Mesothelial cell of epicardium (in vitro differentiated cells): ENCODE data around the gene FNDC10. TPM values are rescaled to one million over a fixed set of nuclear protein-coding genes. Genes with fewer than 3 reads are reported as not detected.

Experiments
- DNase-seq, 2 experiments: peaks; one replicate each; pipeline ENCODE4 v3.0.0; 2021; ENCODE audit warnings: low spot score in 2 of 2; ENCODE audit not compliant: unreplicated experiment in 2 of 2
- H3K27ac Mint-ChIP-seq: 2 replicates; pipeline ENCODE4 v1.8.0; 2021; ENCODE audit warnings: mixed read lengths
- H3K27me3 Mint-ChIP-seq: 2 replicates; pipeline ENCODE4 v1.8.0; 2021; ENCODE audit warnings: low read depth, mixed read lengths
- H3K36me3 Mint-ChIP-seq: 2 replicates; pipeline ENCODE4 v1.8.0; 2021; ENCODE audit warnings: mixed read lengths
- H3K4me1 Mint-ChIP-seq: 2 replicates; pipeline ENCODE4 v1.8.0; 2021; ENCODE audit warnings: mixed read lengths
- H3K4me3 Mint-ChIP-seq: 2 replicates; pipeline ENCODE4 v1.8.0; 2021; ENCODE audit warnings: mild to moderate bottlenecking, moderate library complexity, mixed read lengths
- H3K9me3 Mint-ChIP-seq: 2 replicates; pipeline ENCODE4 v1.8.0; 2021; ENCODE audit warnings: mixed read lengths
- total RNA-seq: library from RNA; stranded (reverse); gene quantifications from 3 replicates; pipeline ENCODE4 v1.2.1, GENCODE V29; 2021
- TF ChIP-seq, protein P1 (sequence below): fragments of 200-600 bp; sonication (generic); IDR thresholded peaks from one replicate; pipeline ENCODE4 v1.5.0; 2021; ENCODE audit warnings: antibody characterized with exemption; ENCODE audit not compliant: unreplicated experiment

FNDC10 gene
- total RNA-seq, 1 donor from 2014 or later, result 5.4 TPM

GRCh38 chr1:1627829-1628753, 28.2 kb upstream of the FNDC10 start:
- Mint-ChIP-seq H3K9me3 (no peaks in the 10 kb centered on the region), H3K36me3 (no peaks in the 10 kb centered on the region), H3K4me1 (peaks cover 7% of the 10 kb centered on the region), H3K27ac (no peak overlapping the region), H3K4me3 (no peak overlapping the region), H3K27me3 (peaks cover 9% of the 10 kb centered on the region)
- TF ChIP-seq, protein P1, sequence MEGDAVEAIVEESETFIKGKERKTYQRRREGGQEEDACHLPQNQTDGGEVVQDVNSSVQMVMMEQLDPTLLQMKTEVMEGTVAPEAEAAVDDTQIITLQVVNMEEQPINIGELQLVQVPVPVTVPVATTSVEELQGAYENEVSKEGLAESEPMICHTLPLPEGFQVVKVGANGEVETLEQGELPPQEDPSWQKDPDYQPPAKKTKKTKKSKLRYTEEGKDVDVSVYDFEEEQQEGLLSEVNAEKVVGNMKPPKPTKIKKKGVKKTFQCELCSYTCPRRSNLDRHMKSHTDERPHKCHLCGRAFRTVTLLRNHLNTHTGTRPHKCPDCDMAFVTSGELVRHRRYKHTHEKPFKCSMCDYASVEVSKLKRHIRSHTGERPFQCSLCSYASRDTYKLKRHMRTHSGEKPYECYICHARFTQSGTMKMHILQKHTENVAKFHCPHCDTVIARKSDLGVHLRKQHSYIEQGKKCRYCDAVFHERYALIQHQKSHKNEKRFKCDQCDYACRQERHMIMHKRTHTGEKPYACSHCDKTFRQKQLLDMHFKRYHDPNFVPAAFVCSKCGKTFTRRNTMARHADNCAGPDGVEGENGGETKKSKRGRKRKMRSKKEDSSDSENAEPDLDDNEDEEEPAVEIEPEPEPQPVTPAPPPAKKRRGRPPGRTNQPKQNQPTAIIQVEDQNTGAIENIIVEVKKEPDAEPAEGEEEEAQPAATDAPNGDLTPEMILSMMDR, result no peak
- no peak for DNase-seq

- Mint-ChIP-seq H3K9me3 (no peaks in the 10 kb centered on the region), H3K4me1 (peaks cover 7% of the 10 kb centered on the region), H3K4me3 (no peak overlapping the region), H3K27ac (no peak overlapping the region), H3K36me3 (no peaks in the 10 kb centered on the region), H3K27me3 (peaks cover 8% of the 10 kb centered on the region)
- TF ChIP-seq, protein P1, result no peak
- no peak for DNase-seq
Observed at GRCh38 chr1:1627261-1627828, 27.4 kb upstream of the FNDC10 start.

DNA sequence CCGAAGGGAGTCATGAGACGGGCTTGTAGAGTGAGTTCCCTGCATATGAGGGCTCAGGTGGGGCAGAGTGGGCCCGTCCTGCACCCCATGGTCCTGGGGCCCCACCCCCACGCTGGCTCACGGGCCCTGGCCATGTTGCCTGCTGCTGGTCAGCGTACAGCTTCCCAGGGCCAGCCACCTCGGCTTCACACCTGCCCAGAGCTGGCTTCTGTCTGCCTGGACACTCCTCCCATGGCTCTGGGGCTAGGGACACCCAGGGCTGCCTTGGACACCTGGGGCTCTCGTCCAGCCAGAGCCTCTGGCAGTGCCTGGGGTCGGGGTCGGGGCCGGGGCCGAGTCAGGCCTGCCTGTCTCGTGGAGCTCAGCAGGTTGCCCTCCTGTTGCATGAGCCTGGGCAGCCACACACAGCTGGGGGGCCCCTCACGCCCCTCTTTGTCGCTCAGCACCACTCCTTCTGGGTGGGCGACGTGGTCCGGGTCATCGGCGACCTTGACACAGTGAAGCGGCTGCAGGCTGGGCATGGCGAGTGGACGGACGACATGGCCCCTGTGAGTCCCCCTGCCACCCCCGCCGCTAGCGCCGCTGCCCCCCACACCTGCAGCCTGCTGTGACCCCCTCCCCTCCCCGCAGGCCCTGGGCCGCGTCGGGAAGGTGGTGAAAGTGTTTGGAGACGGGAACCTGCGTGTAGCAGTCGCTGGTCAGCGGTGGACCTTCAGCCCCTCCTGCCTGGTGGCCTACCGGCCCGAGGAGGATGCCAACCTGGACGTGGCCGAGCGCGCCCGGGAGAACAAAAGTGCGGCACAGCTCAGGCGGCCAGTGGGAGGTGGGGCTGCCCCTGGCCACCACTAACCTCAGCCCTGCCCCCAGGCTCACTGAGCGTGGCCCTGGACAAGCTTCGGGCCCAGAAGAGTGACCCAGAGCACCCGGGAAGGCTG, 26.5 kb upstream of the FNDC10 start:
- DNase-seq, result no peak
- no peaks in the 10 kb centered on the region for H3K36me3 Mint-ChIP-seq
- H3K4me3 Mint-ChIP-seq, result no peak overlapping the region

GRCh38 chr1:1625824-1626206, 25.9 kb upstream of the FNDC10 start:
- DNase-seq, result no peak
- TF ChIP-seq, protein P1, result no peak
- no peaks in the 10 kb centered on the region for H3K36me3 Mint-ChIP-seq

More for the DNA sequence above, 26.5 kb upstream of the FNDC10 start:
- Mint-ChIP-seq H3K27ac (no peak overlapping the region), H3K4me1 (peaks cover 8% of the 10 kb centered on the region), H3K27me3 (peaks cover 5% of the 10 kb centered on the region), H3K9me3 (no peaks in the 10 kb centered on the region)
- TF ChIP-seq, protein P1, result no peak

DNA sequence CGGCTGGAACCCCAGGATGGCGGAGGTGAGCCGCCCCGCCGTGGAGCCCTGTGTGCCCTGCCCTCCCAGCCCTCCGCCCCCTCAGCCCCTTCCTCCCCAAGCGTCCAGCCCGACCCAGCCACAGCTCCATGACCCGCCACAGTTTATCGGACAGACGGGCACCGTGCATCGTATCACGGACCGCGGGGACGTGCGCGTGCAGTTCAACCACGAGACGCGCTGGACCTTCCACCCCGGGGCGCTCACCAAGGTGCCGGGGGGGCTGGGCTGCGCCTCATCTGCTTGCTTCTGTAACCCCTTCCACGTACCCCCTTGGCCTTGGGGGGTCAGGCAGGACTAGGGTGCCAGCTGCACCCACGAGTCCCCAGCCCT, 25.5 kb upstream of the FNDC10 start:
- Mint-ChIP-seq H3K36me3 (no peaks in the 10 kb centered on the region), H3K9me3 (no peaks in the 10 kb centered on the region), H3K4me3 (no peak overlapping the region), H3K27me3 (peaks cover 3% of the 10 kb centered on the region), H3K27ac (no peak overlapping the region), H3K4me1 (peaks cover 8% of the 10 kb centered on the region)
- no peak for DNase-seq
- TF ChIP-seq, protein P1, result no peak

More at GRCh38 chr1:1625824-1626206, 25.9 kb upstream of the FNDC10 start:
- H3K27ac Mint-ChIP-seq, result no peak overlapping the region
- no peak overlapping the region for H3K4me3 Mint-ChIP-seq
- peaks cover 3% of the 10 kb centered on the region for H3K27me3 Mint-ChIP-seq
- no peaks in the 10 kb centered on the region for H3K9me3 Mint-ChIP-seq
- H3K4me1 Mint-ChIP-seq, result peaks cover 8% of the 10 kb centered on the region
